Uterus (tissue), 4 donors: ENCODE results near the gene F12. TPM values are rescaled to one million over a fixed set of nuclear protein-coding genes. Genes with fewer than 3 reads are reported as not detected.

Experiments
- DNase-seq, 2 donors: peaks; one replicate each; pipeline ENCODE4 v3.0.0-alpha.2; 2019 to 2020
- H3K27ac ChIP-seq, 2 donors: fragments of 200-600 bp; sonication (generic); 1 replicate in 1 of 2; 2 replicates in 1 of 2; pipeline ENCODE4 v1.5.1; 2016 to 2018
- H3K27me3 ChIP-seq, 2 donors: fragments of 200-600 bp; sonication (generic); one replicate each; pipeline ENCODE4 v1.5.1; 2018 to 2019; ENCODE audit warnings: control low read depth in 1 of 2
- H3K36me3 ChIP-seq, 2 donors: fragments of 200-600 bp; sonication (generic); one replicate each; pipeline ENCODE4 v1.5.1; 2019; ENCODE audit warnings: control low read depth in 1 of 2
- H3K4me1 ChIP-seq, 2 donors: fragments of 200-600 bp; sonication (generic); one replicate each; pipeline ENCODE4 v1.5.1; 2018 to 2019; ENCODE audit warnings: control low read depth in 1 of 2
- H3K4me3 ChIP-seq, 2 donors: fragments of 200-600 bp; sonication (generic); 1 replicate in 1 of 2; 2 replicates in 1 of 2; pipeline ENCODE4 v1.5.1; 2018 to 2019; ENCODE audit warnings: mild to moderate bottlenecking in 1 of 2
- H3K9me3 ChIP-seq, 2 donors: fragments of 200-600 bp; sonication (generic); one replicate each; pipeline ENCODE4 v1.5.1; 2019; ENCODE audit warnings: control low read depth in 1 of 2
- CTCF ChIP-seq, 4 experiments: fragments of 200-600 bp in 2 of 4; fragments of 450-650 bp in 2 of 4; sonication (generic) in 2 of 4; IDR thresholded peaks; one replicate each; pipeline ENCODE4 v1.5.1; 2016 to 2019; ENCODE audit warnings: antibody characterized with exemption in 4 of 4, mild to moderate bottlenecking in 2 of 4, moderate library complexity in 1 of 4
- POLR2A ChIP-seq, 2 donors: fragments of 450-650 bp; IDR thresholded peaks; one replicate each; pipeline ENCODE4 v1.6.1; 2016; ENCODE audit warnings: antibody characterized with exemption in 2 of 2, mild to moderate bottlenecking in 1 of 2, moderate library complexity in 1 of 2
- intact Hi-C: fragments of 100-400 bp; cut with DNase I; formaldehyde crosslinking; loops from one replicate; pipeline ENCODE4 v1.15.1; 2023; ENCODE audit warnings: low total_unique reads
- total RNA-seq, 4 donors: library from RNA; depleted of rRNA in 3 of 4; stranded (reverse); fragments of >200 nt in 3 of 4; gene quantifications; one replicate each; pipeline versions ENCODE4 v1.1.0 to v1.2.4, GENCODE V29; 2014 to 2023
- donor health status: DM: yes; HTN: yes; CAD: no.

F12 gene
- total RNA-seq, 4 donors from 2014 or later = 7.6 TPM; not detected in 3

GRCh38 chr5:177432839-177433657 lies 23.7 kb upstream of the F12 start:
- Histone ChIP-seq H3K4me3 (no peak overlapping the region), H3K4me1 (peaks cover 0 to 2% of the 10 kb centered on the region in 2 donors), H3K27ac (no peak overlapping the region), H3K9me3 (no peaks in the 10 kb centered on the region), H3K27me3 (no peaks in the 10 kb centered on the region), H3K36me3 (no peaks in the 10 kb centered on the region)
- intact Hi-C loops = no loop called here
- TF ChIP-seq CTCF (IDR thresholded peaks at IDR 0.05) (no peak), POLR2A (IDR thresholded peaks at IDR 0.05) (no peak)
- DNase-seq = no peak

GRCh38 chr5:177432143-177432838 lies 22.9 kb upstream of the F12 start:
- no peak for TF ChIP-seq POLR2A (IDR thresholded peaks at IDR 0.05)
- no peak for TF ChIP-seq CTCF (IDR thresholded peaks at IDR 0.05)
- DNase-seq = no peak
- Histone ChIP-seq H3K9me3 (no peaks in the 10 kb centered on the region), H3K36me3 (no peaks in the 10 kb centered on the region), H3K27me3 (no peaks in the 10 kb centered on the region), H3K27ac (no peak overlapping the region), H3K4me3 (no peak overlapping the region), H3K4me1 (peaks cover 0 to 8% of the 10 kb centered on the region in 2 donors)
- intact Hi-C loops = no loop called here

DNA sequence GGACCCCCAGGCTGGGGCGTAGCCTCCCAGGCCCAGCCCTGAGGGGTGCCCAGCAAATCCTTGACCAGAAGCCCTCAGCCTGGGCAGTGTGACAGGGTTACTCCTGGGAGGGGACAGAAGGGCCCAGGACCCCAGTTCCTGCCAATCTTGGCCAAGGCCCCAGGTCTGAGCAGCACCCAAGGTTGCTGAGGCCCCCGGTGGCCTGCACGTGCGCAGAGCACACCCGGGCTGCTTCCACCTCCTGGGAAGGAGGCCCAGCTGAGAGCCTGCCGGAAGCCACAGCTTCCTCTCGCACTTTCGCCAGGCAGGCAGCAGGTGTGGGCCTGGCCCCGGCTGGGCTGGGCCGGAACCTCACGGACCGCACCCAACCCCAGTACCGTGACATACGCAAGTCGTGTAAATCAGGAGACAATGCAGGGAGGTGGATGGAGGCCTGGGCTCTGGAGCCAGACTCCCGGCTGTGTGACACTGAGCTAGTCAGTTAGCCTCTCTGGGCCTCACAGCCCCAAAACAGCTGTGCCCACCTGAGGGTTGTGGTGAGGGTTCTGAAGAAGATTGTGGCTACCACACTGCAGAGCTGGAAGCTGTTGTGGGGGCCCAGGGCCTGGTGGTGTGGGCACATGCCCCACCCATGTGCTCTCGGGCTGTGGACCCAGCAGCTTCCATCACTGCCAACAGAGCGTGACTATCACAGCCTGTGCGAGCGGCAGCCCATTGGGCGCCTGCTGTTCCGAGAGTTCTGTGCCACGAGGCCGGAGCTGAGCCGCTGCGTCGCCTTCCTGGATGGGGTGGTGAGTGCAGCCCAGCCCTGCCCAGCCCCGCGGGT lies 22.2 kb upstream of the F12 start:
- H3K27ac ChIP-seq = no peak overlapping the region
- intact Hi-C loops = no loop called here
- no peak for DNase-seq
- H3K4me3 ChIP-seq = no peak overlapping the region
- no peaks in the 10 kb centered on the region for H3K9me3 ChIP-seq
- peaks cover 0 to 8% of the 10 kb centered on the region in 2 donors for H3K4me1 ChIP-seq
- TF ChIP-seq POLR2A (IDR thresholded peaks at IDR 0.05) = no peak
- no peak for TF ChIP-seq CTCF (IDR thresholded peaks at IDR 0.05)
- H3K27me3 ChIP-seq = no peaks in the 10 kb centered on the region
- H3K36me3 ChIP-seq = no peaks in the 10 kb centered on the region

- H3K4me1 ChIP-seq = peaks cover 0 to 8% of the 10 kb centered on the region in 2 donors
- no peaks in the 10 kb centered on the region for H3K9me3 ChIP-seq
- intact Hi-C loops = no loop called here
- H3K27me3 ChIP-seq = no peaks in the 10 kb centered on the region
- no peak overlapping the region for H3K4me3 ChIP-seq
- no peak overlapping the region for H3K27ac ChIP-seq
- DNase-seq = no peak
- H3K36me3 ChIP-seq = no peaks in the 10 kb centered on the region
- no peak for TF ChIP-seq CTCF (IDR thresholded peaks at IDR 0.05)
- TF ChIP-seq POLR2A (IDR thresholded peaks at IDR 0.05) = no peak
Measured at GRCh38 chr5:177430972-177431316, 21.6 kb upstream of the F12 start.
